ENCODE data around the gene RFLNA. TPM values are rescaled to one million over a fixed set of nuclear protein-coding genes. Genes with fewer than 3 reads are reported as not detected.

The RFLNA gene
- total RNA-seq, 1 donor = 15.9 TPM

DNA sequence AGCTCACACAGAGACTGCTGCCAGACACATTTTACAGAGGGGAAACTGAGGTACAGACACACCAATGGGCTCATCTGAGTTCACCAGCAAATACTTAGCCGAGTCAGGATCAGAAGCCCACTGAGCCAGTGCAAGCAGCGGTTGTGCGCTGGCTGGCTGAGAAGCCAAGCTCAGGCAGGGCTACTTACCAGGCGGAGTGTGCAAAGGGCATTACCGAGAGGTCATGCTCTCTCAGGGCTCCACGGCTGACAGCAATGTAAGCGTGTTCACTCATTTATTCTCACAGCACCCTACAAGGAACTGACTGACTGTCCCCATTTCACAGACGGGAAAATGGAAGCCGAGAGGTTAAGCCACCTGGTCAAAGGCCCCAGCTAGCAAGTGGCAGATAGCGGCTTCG is 63.7 kb downstream of the RFLNA start:
- Histone ChIP-seq H3K9me3 (ENCODE audit: low read depth, low read length) (no peaks in the 10 kb centered on the region), H2AFZ (ENCODE audit: low read length) (no peak overlapping the region), H3K36me3 (ENCODE audit: insufficient read depth, low read length) (peaks cover 77% of the 10 kb centered on the region), H3K4me1 (ENCODE audit: insufficient read depth, low read length) (no peaks in the 10 kb centered on the region), H3K4me3 (ENCODE audit: insufficient read depth, low read length) (no peak overlapping the region), H3K4me2 (ENCODE audit: insufficient read depth, low read length) (no peak overlapping the region), H3K27ac (ENCODE audit: low read depth, low read length) (no peak overlapping the region), H4K20me1 (ENCODE audit: insufficient read depth, low read length) (peaks cover 74% of the 10 kb centered on the region), H3K79me2 (ENCODE audit: insufficient read depth, low read length) (peaks cover 86% of the 10 kb centered on the region), H3K27me3 (ENCODE audit: insufficient read depth, low read length) (no peaks in the 10 kb centered on the region)
- no peak for DNase-seq (ENCODE audit: insufficient read length, low spot score, missing footprints)
- no peak for TF ChIP-seq CTCF (IDR thresholded peaks at IDR 0.05; ENCODE audit: extremely low read depth, low read depth, low read length)

DNA sequence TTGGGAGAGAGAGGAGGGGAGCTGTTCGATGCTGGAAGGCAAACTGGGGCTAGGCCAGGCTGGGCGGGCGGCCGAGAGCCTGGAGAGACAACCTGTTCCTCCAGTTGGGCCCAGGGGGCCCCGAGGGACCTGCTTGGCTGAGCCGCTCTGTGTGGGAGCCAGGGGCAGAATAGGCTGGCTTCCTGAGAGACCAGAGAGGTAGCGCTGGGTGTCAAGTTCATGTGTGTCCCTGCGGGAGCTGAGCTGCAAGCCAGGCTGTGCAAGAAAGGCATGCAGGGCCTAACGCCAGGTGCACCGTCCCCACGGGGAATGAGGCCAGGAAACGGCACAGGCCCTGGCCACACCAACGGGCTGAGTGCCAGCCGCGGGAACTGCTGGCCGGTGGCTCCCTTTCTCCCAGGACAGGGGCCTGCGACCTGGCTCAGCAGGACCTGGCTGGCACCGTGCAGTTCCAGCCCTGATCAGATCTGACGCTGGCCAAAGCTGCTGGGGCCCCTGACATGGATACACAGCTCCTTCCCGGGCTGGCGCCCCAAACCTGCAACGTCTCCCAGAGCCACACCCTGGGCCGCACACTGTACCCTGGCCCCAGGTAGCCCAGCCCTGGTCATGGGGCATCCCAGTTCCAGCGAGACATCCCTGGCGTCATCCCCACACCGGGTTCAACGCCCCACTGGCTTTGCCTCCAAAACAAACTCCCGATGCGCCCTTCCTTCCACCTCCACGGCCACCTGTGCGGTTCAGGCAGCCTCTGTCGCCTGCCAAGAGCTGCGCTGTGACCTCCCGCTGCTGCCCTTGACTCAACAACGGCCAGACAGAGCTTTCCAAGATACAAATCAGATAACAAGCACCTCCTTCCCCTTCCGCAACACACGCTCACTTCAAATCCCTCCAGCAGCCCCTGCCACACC is 65.0 kb downstream of the RFLNA start:
- H4K20me1 ChIP-seq (ENCODE audit: insufficient read depth, low read length) = peaks cover 74% of the 10 kb centered on the region
- no peak for DNase-seq (ENCODE audit: insufficient read length, low spot score, missing footprints)

DNA sequence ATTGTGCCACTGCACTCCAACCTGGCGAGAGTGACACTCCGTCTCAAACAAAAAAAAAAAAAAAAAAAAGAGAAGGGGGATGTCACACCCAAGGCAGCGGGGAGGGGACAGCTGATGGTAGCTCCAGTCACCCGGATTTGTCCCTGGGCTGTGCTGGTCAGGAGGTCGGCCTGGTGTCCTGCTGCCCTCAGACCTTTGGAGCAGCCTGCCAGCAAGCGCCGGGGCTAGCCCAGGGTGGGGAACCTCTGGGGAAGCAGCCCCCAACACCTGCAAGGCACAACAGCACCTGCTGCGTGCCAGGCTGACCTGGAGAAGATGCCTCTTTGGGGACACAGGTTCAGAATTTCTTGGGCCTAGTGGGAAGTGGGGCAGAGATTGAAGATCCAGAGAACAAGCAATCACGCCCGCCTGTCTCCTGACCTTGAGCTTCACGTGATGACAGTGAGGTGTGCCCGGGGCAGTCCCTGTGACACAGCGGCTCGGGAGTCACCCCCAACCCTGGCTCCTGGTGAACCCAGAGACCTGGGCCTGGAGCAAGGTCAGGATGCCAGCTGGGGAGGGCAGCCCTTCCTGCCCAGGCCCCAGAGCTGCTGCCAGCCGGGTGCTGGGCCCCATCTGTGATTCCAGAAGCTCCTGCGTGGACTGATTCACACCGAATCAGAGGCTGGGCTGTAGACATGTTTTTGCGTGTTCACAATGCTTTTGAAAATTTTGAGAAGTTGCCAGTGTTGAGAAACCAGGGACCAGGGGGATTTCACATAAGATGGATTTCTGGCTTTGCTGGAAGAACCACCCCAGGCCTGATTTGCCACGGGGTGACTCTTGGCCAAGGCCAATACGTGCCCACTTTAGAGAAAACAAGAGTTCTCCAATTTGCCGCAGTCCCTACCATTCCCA is 66.4 kb downstream of the RFLNA start:
- DNase-seq (ENCODE audit: insufficient read length, low spot score, missing footprints) = no peak
- Histone ChIP-seq H2AFZ (ENCODE audit: low read length) (no peak overlapping the region), H3K27me3 (ENCODE audit: insufficient read depth, low read length) (no peaks in the 10 kb centered on the region), H3K79me2 (ENCODE audit: insufficient read depth, low read length) (peaks cover 97% of the 10 kb centered on the region), H3K27ac (ENCODE audit: low read depth, low read length) (no peak overlapping the region), H3K4me3 (ENCODE audit: insufficient read depth, low read length) (no peak overlapping the region), H3K36me3 (ENCODE audit: insufficient read depth, low read length) (peaks cover 68% of the 10 kb centered on the region), H3K4me2 (ENCODE audit: insufficient read depth, low read length) (no peak overlapping the region), H3K4me1 (ENCODE audit: insufficient read depth, low read length) (no peaks in the 10 kb centered on the region), H3K9me3 (ENCODE audit: low read depth, low read length) (no peaks in the 10 kb centered on the region), H4K20me1 (ENCODE audit: insufficient read depth, low read length) (peaks cover 74% of the 10 kb centered on the region)
- no peak for TF ChIP-seq CTCF (IDR thresholded peaks at IDR 0.05; ENCODE audit: extremely low read depth, low read depth, low read length)

More for the DNA sequence above, 65.0 kb downstream of the RFLNA start:
- Histone ChIP-seq H3K27me3 (ENCODE audit: insufficient read depth, low read length) (no peaks in the 10 kb centered on the region), H3K4me2 (ENCODE audit: insufficient read depth, low read length) (no peak overlapping the region), H3K27ac (ENCODE audit: low read depth, low read length) (no peak overlapping the region), H3K4me1 (ENCODE audit: insufficient read depth, low read length) (no peaks in the 10 kb centered on the region), H3K9me3 (ENCODE audit: low read depth, low read length) (no peaks in the 10 kb centered on the region), H3K36me3 (ENCODE audit: insufficient read depth, low read length) (peaks cover 66% of the 10 kb centered on the region), H3K79me2 (ENCODE audit: insufficient read depth, low read length) (peaks cover 96% of the 10 kb centered on the region), H2AFZ (ENCODE audit: low read length) (no peak overlapping the region), H3K4me3 (ENCODE audit: insufficient read depth, low read length) (no peak overlapping the region)
- TF ChIP-seq CTCF (IDR thresholded peaks at IDR 0.05; ENCODE audit: extremely low read depth, low read depth, low read length) = no peak

Measured in osteoblast (primary cell).